G401 (cell line): Measurements from ENCODE around the gene AHI1. TPM values are rescaled to one million over a fixed set of nuclear protein-coding genes. Genes with fewer than 3 reads are reported as not detected.
A peak's percentile ranks its signal among the peaks of the same experiment; 100 is the strongest.

Source experiments
- DNase-seq: peaks from one replicate; pipeline ENCODE4 v3.0.0-alpha.2; 2015; ENCODE audit warnings: low spot score
- in situ Hi-C: cut with HindIII; loops from 2 replicates; pipeline ENCODE4 v1.10.0; 2016; ENCODE audit warnings: low sequenced_read_pairs, mixed read lengths
- total RNA-seq: library from RNA; depleted of rRNA; stranded (reverse); fragments of >200 nt; shearing (Covaris generic); gene quantifications from 2 replicates; pipeline ENCODE4 v1.2.3, GENCODE V29; 2014

AHI1 gene
- total RNA-seq, 1 experiment from 2014 or later = 9.9 TPM

DNA sequence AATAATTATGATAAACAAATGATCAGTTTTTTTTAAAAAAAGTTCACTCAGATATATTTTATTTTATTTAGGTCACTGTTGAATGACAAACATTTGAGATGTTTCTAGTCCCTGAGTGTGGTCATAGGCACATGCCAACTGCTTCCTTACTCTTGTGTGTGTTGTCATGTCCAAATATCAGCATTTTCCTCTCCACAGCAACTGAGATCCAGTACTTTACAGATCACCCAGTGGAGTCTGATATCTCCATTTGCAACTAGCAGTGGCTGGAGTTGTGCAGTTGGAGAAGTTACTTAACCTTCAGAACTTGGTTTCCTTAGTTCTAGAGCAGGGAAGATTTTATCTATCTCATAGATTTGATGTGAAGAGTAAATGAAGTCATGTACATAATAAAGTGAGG lies 215.1 kb downstream of the AHI1 start:
- DNase-seq = no peak
- in situ Hi-C loops = no loop called here

DNA sequence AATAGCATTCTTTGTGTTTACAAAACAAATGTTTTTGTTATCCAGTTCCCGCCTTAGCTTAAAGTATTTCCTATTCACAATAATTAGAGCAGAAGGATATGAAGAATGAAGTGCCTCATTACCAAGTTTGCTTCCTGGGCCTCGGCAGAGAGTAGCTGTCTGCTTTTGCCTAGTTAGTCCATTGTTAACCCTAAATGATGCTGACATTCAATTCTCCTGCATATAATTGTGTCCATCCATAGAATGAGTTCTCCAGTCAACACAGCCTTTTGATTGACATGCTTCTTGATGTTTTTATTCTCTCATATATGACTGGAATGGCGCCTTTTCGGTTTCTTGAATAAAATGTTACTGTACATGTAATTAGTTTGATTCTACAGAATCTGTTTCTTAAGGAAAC lies 215.6 kb downstream of the AHI1 start:
- in situ Hi-C loops = no loop called here
- DNase-seq = no peak

DNA sequence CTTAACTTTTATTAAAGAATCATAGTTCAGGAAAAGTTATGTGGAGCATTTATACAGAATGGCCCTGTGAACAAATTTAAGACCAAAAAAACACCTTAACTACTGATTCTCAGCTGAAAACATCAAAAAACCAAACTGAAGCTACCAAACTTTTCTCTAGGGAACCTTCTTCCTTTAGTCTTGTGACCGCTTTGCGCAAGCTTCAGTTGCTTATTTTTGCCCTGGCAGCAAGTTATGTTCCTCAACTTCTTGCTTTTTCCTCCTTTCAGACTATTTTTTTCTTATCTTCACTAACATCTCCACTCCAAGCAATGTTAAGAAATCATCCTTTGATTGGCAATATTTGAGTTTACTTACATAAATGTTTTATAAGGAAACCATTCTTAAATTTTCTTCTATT lies 216.3 kb downstream of the AHI1 start:
- in situ Hi-C loops = no loop called here
- peak; percentile 9 for DNase-seq

DNA sequence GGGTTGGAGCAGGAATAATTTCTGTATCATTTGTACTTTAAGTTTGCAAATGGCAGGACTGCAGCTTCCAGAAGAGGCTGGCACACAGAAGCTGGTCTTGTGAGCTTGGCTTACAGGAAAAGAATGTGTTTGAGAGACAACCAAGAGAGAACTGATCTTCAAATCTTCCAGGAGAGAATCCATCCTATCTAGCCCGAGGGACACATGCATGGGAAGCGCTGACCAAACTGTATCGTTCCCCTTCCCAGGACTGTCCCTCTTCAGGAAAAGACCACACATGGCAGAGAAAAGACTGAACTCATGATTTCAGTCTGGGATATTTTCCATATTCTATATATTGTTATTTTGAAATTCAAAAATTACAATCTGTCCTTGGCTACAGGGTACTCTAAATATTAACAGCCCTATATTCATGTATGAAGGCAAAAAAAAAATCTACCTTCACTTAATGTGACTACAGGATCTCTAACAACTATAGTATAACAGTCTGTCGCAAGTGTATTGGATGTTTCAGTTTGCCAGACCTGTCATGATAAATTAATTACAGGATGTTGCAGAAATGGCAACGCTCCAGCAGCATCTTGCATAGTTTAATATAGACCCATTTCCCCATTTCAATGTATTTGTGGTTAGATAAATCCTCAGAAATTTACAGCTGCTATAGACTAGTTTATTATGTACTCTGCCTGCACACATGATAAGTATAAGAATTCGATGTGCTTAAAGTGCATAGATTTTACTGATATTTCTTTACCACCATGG lies 217.0 kb downstream of the AHI1 start:
- DNase-seq = peak; percentile 83
- in situ Hi-C loops = no loop called here

DNA sequence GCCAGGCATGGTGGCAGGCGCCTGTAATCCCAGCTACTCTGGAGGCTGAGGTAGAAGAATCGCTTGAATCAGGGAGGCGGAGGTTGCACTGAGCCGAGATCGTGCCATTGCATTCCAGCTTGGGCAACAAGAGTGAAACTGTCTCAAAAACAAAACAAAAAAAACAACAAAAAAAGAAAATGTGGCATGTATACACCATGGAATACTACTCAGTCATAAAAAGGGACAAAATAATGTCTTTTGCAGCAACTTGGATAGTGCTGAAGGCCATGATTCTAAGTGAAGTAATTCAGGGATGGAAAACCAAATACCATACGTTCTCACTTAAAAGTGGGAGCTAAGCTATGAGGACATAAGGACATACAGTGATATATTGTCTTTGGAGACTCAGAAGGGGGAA lies 220.1 kb downstream of the AHI1 start:
- no peak for DNase-seq
- in situ Hi-C loops = no loop called here

DNA sequence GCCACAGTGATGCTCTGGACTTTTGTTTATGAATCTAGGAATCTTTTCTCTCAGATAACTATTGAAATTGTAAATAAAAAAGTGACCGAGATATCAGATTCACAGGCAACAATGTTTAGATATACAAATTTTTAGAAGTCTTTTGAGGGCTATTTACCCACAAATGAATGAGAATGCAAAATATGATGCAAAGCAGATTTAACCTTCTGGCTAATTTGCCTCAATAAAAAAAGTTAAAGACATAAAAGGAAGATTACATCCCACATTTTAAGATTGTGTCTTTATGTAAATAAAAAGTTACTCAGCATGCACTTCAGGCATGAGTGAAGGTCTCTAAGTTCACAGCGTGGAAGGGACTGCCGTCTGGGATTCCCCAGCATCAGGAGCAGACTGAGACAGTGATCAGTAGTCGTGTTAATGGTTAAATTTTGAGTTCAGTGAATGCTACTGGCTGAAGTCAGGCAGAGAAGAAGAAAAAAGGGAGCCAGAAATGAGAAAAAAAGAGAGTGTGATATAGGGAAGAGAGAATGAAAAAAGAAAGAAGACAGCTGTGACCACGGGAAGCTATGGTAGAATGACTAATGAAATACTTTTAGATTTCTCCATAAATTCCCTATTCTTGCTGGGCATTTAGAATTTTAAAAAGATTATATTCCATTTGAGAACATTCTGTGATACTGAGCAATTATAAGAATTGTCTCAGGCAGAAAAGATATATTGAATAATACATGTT lies 222.8 kb downstream of the AHI1 start:
- no peak for DNase-seq
- in situ Hi-C loops = no loop called here

DNA sequence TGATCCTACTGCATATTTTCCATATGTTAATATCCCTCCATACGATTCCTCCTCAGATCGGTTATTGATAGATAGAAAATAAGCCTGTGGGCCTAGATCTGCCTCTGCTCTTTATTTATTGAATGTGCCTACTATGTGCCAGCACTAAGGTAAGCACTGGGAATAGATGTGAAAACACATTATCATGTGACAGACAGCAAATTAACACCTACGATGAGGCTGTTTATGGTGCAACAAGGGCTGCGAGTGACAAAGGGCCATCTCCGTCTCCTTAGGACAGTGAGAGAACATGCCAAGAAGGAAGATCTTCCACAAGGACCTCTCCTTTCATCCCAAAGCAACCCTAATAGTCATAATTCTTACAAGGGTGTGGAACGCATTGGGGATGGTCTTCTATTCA lies 225.9 kb downstream of the AHI1 start:
- in situ Hi-C loops = no loop called here
- DNase-seq = no peak

DNA sequence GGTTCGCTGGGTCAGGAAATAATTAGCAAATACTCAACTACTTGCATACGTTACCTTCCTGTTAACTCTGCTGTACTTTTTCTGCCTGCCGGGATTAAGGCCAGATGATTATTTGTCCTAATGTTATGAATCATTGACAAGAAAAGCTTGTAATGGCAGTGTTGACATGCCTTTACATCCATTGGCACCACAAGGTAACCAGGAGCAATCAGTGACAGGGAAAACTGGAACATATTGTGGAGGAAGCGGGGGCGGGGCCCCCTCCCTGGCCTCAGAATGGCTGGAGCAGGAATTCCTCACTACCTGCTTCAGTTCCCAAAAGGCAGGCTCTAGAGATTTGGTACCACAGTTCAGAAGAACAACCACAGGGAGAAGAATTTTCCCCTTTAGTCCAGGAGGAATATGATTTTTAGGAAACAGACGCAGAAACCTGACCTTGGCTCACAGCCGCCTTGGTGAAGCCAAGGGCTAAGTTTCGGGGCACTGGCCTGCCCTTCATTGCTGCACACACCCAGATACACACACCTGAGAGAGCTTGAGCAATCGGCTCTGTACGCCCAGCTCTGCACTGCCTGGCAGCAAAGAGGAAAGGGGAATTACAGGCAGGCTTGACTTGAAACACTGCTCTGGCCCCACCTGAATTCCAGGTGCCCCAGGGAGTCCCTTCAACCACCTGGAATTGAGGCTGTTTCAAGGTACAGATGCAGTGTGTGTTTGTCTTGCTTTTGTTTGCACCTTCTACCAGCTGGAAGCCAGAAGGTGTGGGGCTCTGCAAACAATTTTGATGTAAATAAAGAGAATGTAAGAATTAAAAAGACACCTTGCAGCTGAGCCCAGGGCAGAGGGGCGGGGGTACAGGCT lies 226.6 kb downstream of the AHI1 start:
- in situ Hi-C loops = no loop called here
- no peak for DNase-seq

DNA sequence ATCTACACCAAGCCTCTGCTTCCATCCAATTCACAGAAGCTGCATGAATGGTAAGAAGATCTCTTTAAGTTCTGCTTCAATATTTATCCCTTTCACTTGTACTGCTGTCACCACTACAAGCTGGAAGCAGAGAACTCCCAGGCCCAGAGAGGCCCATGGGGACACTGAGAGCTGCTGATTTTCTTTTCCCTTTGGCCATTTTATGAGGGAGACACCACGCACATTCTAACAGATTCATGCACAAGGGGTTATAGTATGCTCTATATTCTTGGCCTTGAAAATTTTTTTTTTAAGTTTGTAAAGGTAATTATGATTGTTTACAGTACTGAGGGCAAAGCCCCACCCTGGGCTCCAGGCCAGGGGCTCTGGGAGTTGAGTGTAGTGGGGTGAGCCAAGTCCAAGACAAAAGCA lies 228.1 kb downstream of the AHI1 start:
- in situ Hi-C loops = no loop called here

DNA sequence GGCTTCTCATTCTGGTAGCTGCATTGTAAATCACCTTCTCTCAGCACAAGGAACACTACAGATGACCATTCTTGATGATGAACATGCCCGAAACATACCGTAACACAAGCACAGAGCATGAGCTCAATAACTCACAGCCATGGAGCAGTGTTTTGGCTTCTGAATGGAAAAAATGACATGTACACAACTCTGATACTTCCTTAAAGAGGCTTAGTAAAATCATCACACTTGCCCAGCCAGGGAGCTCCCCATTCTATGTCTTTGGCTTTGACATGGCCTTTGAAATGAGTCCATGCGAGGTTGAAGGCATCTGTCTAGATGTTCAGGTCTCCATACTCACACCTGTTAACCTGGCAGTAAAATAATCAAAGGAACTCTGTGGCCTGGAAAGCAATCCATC lies 228.8 kb downstream of the AHI1 start:
- DNase-seq = no peak
- in situ Hi-C loops = no loop called here

More for the DNA sequence above, 228.1 kb downstream of the AHI1 start:
- DNase-seq = no peak

DNA sequence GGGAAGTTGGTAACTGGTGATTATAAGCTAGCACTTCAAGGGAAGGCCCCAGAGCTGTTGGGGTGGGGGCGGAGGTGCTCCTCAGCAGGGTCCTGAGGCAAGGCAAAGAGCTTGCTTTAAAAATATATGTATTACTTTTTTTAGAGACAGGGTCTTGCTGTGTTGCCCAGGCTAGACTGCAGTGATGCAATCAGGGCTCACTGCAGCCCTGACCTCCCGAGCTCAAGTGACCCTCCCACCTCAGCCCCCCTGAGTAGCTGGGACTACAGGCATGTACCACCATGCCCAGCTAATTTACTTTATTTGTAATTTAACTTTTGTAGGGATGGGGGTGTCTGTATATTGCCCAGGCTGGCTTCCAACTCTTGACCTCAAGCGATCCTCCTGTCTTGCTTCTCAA lies 229.3 kb downstream of the AHI1 start:
- no peak for DNase-seq
- in situ Hi-C loops = no loop called here

DNA sequence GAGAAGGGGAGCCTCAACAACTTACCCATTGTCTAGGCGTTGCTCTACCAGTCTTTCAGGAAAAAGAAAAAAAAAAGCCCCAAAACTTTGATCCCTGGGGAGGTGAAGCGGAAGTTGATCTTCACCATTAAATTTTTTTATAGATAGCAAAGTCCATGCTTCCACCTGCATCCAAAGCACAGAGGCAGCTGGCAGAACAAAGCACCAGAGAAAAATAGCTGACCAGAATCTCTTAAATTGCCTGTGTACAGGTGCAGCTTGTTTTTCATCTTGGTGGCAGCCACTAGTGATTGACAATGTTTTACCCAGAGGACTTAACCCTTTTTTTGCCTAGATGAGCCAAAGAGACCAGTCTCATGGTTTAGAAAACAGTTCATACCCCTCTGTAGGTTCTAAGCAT lies 230.5 kb downstream of the AHI1 start:
- no peak for DNase-seq
- in situ Hi-C loops = no loop called here

DNA sequence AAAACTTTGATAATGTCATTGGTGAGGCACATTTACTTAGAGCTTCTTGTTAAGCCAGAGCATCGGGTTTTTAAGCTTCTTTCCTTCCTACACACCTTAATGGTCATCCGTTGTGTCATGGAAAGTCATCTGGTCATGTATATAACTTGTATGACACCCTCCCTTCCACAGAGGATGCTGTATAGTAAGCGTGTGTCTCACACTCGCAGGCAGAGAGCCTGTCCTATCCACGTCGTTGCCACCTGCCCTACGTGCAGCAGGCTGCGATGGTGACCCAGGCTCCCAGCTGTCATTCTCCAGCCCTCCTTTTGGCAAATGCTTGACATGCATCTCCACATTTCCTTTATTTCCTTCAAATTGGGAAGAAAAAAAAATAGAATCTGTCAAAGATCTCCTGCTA lies 230.9 kb downstream of the AHI1 start:
- in situ Hi-C loops = no loop called here
- no peak for DNase-seq

DNA sequence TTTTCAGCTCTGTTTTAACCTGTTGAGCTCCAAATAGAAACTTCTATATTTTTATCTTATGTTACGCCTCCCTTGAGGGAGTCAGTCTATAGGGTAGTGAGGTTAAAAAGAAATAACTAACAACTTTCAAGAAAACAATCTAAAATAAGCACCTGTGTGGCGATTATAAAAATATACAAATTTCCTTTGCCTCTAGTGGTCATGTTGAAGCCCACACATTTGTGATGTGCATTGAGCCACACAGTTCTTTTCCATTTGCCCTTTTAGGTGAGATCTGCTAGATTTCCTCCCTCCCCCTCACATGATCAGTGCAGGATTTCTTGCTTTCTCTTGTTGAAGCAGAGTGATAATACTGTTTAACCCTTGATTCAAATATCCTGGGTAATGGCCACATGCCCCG lies 232.3 kb downstream of the AHI1 start:
- in situ Hi-C loops = no loop called here
- no peak for DNase-seq

DNA sequence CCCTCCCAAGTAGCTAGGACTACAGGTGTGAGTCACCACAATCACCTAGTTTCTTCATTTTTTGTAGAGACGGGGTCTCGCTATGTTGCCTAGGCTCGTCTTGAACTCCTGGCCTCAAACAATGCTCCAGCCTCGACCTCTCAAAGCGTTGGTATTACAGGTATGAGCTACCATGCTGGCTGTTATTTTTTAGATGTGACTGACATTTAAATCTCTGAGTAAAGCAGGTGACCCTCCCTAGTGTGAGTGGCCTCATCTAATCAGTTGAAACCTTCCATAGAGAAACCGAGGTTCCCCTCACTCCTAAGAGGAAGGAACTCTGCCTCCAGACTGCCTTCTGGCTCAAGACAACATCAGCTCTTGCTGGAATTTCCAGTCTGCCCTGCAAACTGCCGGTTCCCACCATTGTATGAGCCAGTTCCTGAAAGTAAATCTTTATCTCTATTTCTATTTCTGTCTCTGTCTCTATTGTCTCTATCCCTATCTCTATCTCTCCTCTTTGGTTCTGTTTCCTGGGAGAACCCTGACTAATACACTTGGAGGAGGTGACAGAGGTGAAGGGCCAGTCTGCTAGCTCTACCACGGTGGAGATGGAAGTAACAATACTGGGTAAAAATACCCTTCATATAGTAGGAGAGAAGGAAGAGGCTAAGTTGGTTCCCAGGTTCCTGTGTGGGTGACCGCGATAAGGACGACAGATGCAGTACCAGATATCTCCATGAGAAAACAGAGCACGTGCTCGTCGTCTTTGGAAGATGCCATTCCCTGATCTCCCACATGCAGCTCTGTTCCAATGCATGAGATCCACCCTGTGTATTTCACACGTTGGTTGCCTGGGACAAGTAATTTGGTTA lies 235.4 kb downstream of the AHI1 start:
- in situ Hi-C loops = no loop called here
- no peak for DNase-seq

DNA sequence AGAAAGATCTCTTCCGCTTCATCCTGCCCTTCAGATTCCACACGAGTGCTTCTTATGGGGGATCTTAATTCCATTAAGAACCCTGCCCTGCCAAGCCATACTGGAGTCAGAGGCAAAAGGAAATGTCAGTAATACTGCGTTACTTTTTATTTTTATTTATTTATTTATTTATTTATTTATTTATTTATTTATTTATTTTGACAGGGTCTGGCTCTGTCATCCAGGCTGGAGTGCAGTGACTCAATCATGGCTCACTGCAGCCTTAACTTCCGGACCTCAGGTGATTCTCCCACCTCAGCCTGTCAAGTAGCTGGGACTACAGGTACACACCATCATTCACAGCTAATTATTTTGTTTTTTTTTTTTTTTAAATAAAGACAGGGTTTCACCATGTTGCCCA lies 236.9 kb downstream of the AHI1 start:
- in situ Hi-C loops = no loop called here
- DNase-seq = no peak

DNA sequence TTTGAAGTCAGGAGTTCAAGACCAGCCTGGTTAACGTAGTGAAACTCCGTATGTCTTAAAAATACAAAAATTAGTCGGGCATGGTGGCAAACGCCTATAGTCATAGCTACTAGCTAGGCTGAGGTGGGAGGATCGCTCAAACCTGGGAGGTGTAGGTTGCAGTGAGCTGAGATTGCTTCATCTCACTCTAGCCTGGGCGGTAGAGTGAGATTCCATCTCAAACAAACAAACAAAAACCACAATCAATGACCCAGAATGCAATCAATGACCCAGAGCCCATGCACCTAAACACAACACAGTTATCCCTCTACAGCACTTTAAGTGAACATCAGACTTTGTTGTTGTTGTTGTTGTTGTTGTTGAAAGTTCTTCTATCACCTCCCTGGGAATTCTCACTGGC lies 238.6 kb downstream of the AHI1 start:
- DNase-seq = no peak
- in situ Hi-C loops = no loop called here

DNA sequence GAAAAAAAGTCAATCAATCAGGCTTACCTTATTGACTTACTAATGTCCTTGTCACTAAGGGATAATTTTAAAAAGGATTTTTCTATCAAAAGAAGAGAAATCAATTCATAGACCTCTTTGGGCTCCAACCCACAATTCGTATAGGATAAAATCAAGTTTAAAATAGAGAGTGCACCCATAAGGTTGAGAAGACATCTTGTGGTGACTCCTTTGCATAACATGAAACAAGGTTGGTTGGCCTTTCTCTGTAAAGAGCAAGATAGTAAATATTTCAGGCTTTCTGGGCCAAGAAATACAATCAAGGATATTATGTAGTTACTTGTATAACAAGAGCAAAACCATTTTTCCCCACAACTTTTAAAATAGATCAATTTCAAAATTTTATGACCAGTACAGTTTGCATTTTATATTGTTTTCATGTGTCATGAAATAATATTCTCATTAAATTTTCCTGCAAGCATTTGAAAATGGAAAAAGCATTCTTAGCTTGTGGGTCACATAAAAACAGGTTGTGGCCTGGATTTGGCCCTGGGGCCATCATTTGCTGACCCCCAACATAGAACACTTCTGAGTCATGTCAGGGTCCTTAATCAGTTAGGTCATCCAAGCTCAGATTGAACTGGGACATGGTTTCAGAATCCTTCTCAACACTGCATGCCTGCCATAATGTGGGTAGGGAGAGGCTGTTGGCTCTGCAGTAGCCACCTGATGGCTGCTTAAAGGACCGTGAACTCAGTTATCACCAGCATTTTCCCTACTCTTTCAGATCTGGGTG lies 239.7 kb downstream of the AHI1 start:
- no peak for DNase-seq
- in situ Hi-C loops = no loop called here
